Left lobe of liver (tissue), 2 donors: ENCODE measurements around the gene LRRC46. TPM values are rescaled to one million over a fixed set of nuclear protein-coding genes. Genes with fewer than 3 reads are reported as not detected.
A peak's percentile ranks its signal among the peaks of the same experiment; 100 is the strongest.

Experiments
- ATAC-seq: fragments of 200-7000 bp; cut with Tn5 transposase; one replicate; pipeline ENCODE4 v1.9.1; 2020; ENCODE audit warnings: mild to moderate bottlenecking, moderate library complexity
- DNase-seq: peaks from one replicate; pipeline ENCODE4 v3.0.0-alpha.2; 2020; ENCODE audit warnings: low spot score
- total RNA-seq: library from RNA; stranded (reverse); gene quantifications from one replicate; pipeline ENCODE4 v1.2.1, GENCODE V29; 2021
- donor health status: DM: no; HTN: no; CAD: no; lungs with moderate emphysema.
- donor health status: DM: no; HTN: yes; CAD: no.

Gene LRRC46
- total RNA-seq, 1 donor from 2014 or later, result 0.40 TPM

- no peak for ATAC-seq
Measured at GRCh38 chr17:47873200-47874090, 42.0 kb downstream of the LRRC46 start.

GRCh38 chr17:47875011-47875985 is 43.8 kb downstream of the LRRC46 start:
- no peak for DNase-seq

More at GRCh38 chr17:47873200-47874090, 42.0 kb downstream of the LRRC46 start:
- DNase-seq, result no peak

GRCh38 chr17:47877368-47878034 is 46.0 kb downstream of the LRRC46 start:
- no peak for DNase-seq
- ATAC-seq, result no peak

More at GRCh38 chr17:47875011-47875985, 43.8 kb downstream of the LRRC46 start:
- ATAC-seq, result peak; percentile 90

DNA sequence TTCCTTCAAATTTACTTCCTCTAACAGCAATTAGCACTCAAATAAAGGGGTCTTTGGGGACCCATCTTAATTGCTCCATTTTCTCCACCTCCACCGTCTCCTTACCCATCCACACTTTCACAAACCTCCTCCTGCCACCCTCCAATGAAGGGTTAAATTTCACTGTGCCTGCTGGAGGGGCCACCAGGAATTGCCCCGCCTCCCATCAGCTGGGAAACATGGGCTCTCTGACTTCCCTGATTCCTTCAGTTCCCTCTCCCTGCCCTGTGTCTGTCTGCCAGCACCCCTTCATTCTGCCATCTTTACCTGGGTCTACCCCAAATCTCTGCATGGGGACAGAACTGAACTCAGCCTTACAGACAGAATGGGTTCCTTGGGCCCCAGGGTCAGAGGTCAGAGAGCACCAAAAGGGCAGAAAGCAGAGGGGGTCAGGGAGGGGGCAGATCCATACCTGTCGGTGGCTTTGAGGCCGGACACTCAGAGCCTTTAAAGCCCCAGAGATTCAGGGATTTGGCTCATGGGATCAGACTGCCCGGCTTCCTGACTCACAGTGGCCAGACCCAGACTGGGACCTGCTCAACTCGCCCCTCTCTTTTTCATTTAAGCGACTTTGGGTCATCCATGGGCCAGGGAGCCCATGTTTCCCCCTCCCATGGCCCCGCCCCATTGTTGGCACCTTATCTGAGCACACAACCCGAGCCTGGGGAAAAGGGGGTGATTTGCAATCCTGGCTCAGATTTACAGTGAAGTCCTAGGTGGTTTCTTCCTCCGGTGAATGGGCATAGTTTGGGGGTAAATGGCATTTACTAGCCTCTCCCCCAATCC is 46.9 kb downstream of the LRRC46 start:
- ATAC-seq, result no peak
- DNase-seq, result no peak

GRCh38 chr17:47879028-47879585 is 47.6 kb downstream of the LRRC46 start:
- DNase-seq (no peak), ATAC-seq (no peak)

DNA sequence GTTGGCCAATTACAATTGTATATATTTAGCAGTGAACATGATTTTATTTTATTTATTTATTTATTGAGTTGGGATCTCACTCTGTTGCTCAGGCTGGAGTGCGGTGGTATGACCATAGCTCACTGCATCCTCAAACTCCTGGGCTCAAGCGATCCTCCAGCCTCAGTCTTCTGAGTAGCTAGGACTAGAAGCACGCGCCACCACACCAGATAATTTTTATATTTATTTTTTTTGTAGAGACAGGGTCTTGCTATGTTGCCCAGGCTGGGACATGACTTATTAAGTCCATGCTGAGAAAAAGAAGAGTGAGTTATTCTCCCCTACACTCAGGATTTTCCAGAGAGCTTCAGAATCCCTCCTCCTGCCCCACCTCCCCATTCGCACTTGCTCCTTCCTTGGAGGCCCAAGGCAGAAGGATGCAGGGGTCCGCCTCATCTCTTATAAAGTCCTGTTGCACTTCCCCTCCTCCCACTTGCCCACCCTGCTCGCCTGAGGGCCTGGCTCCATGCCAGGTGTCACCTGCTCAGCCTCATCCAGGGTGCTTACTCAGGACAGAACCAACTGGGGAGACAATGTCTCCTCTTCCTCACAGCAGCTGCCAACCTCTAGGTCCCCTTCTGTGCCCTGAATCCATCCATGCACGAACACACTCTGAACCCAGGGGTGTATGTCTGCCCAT is 48.4 kb downstream of the LRRC46 start:
- ATAC-seq, result no peak
- DNase-seq, result no peak

GRCh38 chr17:47882247-47882646 is 50.8 kb downstream of the LRRC46 start:
- DNase-seq (no peak), ATAC-seq (peak; percentile 27)

DNA sequence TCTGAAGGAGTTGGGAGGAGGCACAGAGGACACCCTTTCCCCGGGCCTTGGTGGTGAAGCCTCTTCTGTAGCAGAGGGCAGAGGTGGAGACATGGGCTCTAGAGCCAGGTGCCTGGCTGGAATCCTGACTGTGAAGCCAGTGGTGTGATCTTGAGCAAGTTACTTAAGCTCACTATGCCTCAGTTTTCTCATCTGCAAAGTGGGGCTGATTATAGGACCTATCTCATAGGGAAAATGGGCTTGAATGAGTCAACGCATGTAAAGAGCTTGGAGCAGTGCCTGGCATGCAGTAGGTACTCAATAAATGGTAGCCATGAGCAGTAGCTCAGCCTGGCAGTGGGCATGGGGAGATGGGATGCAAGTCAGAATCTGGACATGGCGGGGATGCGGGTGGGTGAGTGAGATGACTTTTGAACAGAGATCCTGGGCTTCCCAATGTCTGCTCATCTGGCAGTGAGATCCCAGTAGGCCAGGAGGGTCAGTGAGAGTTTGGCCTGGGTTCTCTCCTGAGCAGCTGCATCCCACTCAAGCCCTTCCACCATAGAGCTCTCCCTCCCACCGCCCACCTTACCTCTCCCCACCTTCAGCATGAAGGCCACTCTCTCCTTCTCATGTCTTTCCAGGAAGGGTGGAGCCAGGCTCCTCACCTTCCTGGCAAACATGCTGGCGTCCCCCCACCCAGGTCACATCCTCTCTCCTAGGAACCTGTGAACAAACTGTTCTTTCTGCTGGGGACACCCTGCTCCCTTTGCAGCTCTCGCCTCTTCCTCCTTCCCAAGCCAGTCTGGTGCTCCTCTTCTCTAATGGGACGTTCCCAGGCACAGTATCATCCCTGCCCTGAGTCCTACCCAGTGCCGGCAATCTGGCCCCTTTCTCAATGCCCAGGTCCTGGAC is 51.5 kb downstream of the LRRC46 start:
- DNase-seq (no peak), ATAC-seq (no peak)

DNA sequence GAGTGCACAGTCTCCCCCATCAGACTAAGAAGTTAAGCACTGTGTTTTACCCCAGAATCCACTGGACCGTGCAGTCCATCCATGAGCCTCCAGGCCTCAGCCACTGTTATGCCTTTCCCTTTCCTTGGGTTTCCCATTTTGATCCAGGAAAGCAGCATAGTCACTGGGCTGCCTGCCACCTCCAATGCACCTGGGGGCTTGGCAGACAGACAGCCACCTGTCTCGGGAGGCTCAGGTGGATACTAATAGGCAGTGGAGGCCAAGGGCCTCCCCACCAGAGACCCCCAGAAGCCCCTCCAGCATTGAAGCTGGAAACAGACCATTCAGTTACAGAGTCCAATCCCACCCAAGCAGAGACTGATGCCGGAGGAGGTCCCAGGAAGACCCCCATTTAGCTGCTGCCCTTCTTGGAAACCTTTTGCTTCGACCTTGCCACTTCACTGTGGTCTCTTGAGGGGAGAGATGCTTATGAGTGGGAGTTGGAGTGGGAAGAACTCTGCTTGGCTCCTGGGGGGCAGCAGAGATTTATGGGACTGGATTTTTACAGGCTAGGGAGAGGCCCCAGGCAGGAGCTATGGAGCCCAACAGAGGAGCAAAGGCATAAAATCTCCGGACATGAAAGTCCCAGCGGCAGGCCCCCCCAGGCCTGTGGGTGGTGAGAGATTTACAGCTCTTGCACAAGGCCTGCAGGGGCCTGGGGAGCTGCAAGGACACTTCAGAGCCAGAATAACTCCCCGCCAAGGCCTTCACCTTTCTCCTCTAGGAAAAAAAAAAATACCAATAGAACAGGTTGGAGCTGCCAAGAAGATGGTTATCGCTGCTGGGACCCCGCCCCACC is 52.3 kb downstream of the LRRC46 start:
- DNase-seq (no peak), ATAC-seq (no peak)

- ATAC-seq (no peak), DNase-seq (no peak)
Measured at GRCh38 chr17:47884427-47884740, 52.9 kb downstream of the LRRC46 start.

GRCh38 chr17:47884905-47885730 is 53.6 kb downstream of the LRRC46 start:
- no peak for DNase-seq

More at GRCh38 chr17:47884905-47885730, 53.6 kb downstream of the LRRC46 start:
- no peak for ATAC-seq

Other genes starting within 250 kb of the LRRC46 start
- gene KPNB1, start 181.8 kb upstream of the LRRC46 start, total RNA-seq, result 79.3 TPM
- gene TBKBP1, start 137.5 kb upstream of the LRRC46 start, total RNA-seq, result 2.2 TPM
- 0.38 TPM for gene TBX21, start 98.4 kb upstream of the LRRC46 start, total RNA-seq
- 1.0 TPM for gene OSBPL7, start 9.9 kb upstream of the LRRC46 start, total RNA-seq
- 16.4 TPM for gene MRPL10, start 129 bp upstream of the LRRC46 start, total RNA-seq
- 28.4 TPM for gene SCRN2, start 9.6 kb downstream of the LRRC46 start, total RNA-seq
- gene SP6, start 19.5 kb downstream of the LRRC46 start, total RNA-seq, result 0.08 TPM
- 5.4 TPM for gene SP2, start 64.6 kb downstream of the LRRC46 start, total RNA-seq
- 128 TPM for gene PNPO, start 109.9 kb downstream of the LRRC46 start, total RNA-seq
- gene PRR15L, start 126.2 kb downstream of the LRRC46 start, total RNA-seq, result 1.3 TPM
- gene CDK5RAP3, start 139.4 kb downstream of the LRRC46 start, total RNA-seq, result 107 TPM
- gene COPZ2, start 206.1 kb downstream of the LRRC46 start, total RNA-seq, result 23.1 TPM
- gene NFE2L1, start 216.7 kb downstream of the LRRC46 start, total RNA-seq, result 150 TPM